GM12864 (cell line): Measurements from ENCODE around the gene B4GALT7.
A peak's percentile ranks its signal among the peaks of the same experiment; 100 is the strongest.

Source experiments
- DNase-seq: peaks from one replicate; pipeline ENCODE4 v3.0.0-alpha.2; 2011; ENCODE audit warnings: low read depth
- H3K4me3 ChIP-seq: 2 replicates; pipeline ENCODE4 v1.5.1; 2011; ENCODE audit warnings: mild to moderate bottlenecking, low read depth, low read length, control low read depth
- TF ChIP-seq, protein P1 (sequence below): IDR thresholded peaks from 2 replicates; pipeline ENCODE4 v1.5.1; 2011; ENCODE audit warnings: low read depth, mild to moderate bottlenecking, moderate library complexity, low read length, control low read depth, inconsistent platforms; ENCODE audit errors: missing control alignments

The B4GALT7 gene

DNA sequence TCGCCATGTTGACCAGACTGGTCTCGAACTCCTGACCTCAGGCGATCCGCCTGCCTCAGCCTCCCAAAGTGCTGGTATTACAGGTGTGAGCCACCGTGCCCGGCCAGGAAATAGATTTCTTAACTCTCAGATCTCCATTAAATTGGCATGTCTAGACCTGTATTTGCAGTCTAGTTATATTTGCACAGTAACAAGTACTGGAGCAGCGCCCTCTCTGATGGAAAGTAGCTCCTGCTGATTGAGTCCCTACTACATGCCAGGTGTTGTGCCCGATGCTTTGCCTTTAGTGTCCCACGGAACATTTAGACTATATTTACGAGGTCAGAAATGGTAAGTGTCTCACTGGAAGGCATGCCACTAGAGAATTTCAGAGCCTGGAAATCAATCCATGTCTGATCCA lies 23.8 kb upstream of the B4GALT7 start:
- TF ChIP-seq, protein P1, sequence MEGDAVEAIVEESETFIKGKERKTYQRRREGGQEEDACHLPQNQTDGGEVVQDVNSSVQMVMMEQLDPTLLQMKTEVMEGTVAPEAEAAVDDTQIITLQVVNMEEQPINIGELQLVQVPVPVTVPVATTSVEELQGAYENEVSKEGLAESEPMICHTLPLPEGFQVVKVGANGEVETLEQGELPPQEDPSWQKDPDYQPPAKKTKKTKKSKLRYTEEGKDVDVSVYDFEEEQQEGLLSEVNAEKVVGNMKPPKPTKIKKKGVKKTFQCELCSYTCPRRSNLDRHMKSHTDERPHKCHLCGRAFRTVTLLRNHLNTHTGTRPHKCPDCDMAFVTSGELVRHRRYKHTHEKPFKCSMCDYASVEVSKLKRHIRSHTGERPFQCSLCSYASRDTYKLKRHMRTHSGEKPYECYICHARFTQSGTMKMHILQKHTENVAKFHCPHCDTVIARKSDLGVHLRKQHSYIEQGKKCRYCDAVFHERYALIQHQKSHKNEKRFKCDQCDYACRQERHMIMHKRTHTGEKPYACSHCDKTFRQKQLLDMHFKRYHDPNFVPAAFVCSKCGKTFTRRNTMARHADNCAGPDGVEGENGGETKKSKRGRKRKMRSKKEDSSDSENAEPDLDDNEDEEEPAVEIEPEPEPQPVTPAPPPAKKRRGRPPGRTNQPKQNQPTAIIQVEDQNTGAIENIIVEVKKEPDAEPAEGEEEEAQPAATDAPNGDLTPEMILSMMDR: no peak
- DNase-seq: no peak
- no peak overlapping the region for H3K4me3 ChIP-seq

DNA sequence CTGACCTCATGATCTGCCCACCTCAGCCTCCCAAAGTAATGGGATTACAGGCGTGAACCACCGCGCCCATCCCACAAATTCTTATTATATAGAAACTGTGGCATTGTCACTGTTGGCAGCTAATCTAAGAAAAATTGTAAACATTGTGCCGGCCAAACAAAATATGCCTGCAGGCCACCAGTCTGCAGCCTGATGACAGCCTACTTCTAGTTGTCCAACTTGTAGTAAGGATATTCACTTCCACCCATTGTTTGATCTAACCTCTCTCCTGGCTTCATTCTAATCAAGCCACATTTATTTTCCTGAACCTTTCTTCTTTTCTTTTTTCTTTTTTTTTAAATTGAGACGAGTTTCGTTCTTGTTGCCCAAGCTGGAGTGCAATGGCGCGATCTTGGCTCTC lies 21.6 kb upstream of the B4GALT7 start:
- H3K4me3 ChIP-seq: no peak overlapping the region
- TF ChIP-seq, protein P1: no peak
- no peak for DNase-seq

DNA sequence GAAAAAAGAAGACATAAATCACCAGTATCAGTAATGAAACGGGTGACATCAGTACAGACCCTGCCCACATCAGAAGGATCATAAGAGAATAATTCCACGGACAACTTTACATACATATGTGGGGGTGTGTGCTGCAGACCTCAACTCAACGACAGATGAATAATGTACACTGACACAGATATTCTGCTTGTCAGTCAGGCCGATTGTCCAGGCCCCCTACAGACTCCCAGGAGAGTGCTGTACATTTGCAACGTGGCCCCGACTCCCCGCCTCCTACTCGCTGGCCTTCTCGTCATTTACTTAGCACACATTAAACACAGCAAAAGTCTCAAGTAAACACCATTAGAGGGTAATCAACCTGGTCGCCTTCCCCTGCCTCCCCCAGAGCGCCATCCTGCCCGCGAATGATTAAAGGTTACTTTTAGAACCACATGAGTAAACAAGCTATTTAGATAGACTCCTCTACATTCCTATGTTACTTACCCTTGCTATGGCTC lies 11.5 kb upstream of the B4GALT7 start:
- TF ChIP-seq, protein P1: no peak
- no peak for DNase-seq
- no peak overlapping the region for H3K4me3 ChIP-seq

DNA sequence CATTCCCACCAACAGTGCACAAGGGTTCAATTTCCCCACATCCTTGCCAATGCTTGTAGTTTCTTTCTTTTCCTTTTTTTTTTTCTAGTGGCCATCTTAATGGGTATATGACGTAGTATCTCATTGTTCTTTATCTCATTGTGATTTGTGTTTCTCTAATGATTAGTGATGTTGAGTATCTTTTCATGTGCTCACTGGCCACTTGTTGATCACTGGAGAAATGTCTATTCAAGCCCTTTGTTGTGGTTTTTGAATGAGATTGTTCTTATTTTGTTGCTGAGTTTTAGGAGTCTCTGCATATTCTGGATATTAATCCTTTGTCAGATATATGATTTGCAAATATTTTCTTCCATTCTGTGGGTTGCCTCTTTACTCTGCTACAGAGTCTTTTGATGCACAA lies 9.5 kb upstream of the B4GALT7 start:
- TF ChIP-seq, protein P1: no peak
- no peak overlapping the region for H3K4me3 ChIP-seq
- DNase-seq: no peak

DNA sequence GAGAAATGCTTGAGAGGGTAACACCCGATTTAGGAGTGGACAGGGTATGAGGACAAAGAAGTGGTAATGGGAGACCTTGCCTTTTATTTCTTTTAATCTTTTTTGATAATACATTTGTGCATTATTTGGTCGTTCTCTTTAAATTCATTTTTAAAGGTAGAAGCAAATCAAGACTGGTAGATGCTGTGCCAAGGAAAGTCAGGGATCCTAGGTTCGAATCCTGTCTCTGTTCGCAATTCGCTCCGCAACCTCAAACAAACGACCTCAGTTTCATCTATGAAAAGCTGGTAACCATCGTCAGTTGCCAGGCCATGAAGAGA lies 8.3 kb upstream of the B4GALT7 start:
- H3K4me3 ChIP-seq: peak overlapping the region; percentile 97
- TF ChIP-seq, protein P1: no peak
- no peak for DNase-seq

DNA sequence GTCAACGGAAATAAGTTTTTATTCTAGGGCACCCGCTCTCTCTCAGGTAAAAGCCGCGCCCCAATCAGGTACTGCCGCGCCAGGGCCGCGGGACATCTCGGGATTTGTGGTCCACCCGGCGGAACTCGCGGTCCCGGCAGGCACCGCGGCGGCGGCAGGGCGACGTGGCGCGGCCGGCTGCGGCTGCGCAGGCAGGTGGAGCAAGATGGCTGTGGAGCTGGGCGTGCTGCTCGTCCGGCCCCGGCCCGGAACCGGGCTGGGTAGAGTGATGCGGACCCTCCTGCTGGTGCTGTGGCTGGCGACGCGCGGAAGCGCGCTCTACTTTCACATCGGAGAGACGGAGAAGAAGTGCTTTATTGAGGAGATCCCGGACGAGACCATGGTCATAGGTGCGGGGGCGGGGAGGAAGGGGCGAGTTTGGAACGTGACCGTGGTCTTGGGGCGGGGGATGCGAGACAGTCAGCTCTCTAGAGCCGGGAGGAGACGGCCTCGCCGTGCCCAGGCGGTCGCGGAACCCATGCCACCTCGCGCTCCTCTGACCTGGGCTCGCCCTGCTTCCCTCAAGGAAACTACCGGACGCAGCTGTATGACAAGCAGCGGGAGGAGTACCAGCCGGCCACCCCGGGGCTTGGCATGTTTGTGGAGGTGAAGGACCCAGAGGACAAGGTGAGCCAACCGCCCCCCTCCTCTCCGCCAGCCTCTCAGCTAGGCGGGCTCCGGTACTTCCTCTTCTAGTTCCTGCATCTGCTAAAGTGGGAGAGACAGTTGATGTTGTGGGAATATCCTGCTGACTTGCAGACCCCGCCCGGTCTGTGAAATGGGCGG lies 7.7 kb upstream of the B4GALT7 start, which contains the start of gene TMED9:
TSS of gene TMED9 (plus strand) at position 194 of the 825 bp plus-strand sequence. CDS start at position 206, 12 bp downstream.
- no peak for DNase-seq
- TF ChIP-seq, protein P1: no peak
- H3K4me3 ChIP-seq: peak within 1 kb of the TSS; percentile 97

DNA sequence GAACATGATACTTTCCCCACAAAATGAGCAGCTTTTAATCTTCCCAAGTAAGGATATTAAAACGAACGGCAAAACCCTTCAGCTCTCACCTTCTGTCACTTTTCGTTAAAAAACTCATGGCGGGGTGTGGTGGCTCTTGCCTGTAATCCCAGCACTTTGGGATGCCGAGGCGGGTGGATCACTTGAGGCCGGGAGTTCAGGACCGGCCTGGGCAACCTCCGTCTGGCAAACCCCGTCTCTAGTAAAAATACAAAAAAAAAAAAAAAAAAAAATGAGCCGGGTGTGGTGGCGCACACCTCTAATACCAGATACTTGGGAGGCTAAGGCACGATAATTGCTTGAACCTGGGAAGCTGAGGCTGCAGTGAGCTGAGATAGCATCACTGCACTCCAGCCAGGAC lies 7.0 kb upstream of the B4GALT7 start:
- DNase-seq: no peak
- TF ChIP-seq, protein P1: no peak
- H3K4me3 ChIP-seq: peak overlapping the region; percentile 97
